HEK293 (cell line): ENCODE data around the gene SUFU.
A peak's percentile ranks its signal among the peaks of the same experiment; 100 is the strongest.

ENCODE experiments used
- CTCF ChIA-PET: fragments of 350-600 bp; formaldehyde crosslinking; extraction: SDS; loops from one replicate; lab custom pipeline; 2021; ENCODE audit warnings: antibody characterized with exemption; lab: Yijun Ruan, JAX
- POLR2A ChIA-PET: fragments of 300-600 bp; formaldehyde crosslinking; extraction: SDS; loops from one replicate; lab custom pipeline; 2020; ENCODE audit warnings: antibody characterized with exemption, inconsistent platforms; lab: Yijun Ruan, JAX
- H3K27ac ChIP-seq: fragments of 200-500 bp; sonication (Bioruptor generic); 2 replicates; pipeline ENCODE4 v1.5.1; 2014; ENCODE audit warnings: low read depth, low read length, control low read depth, inconsistent platforms; ENCODE audit errors: extremely low read depth
- H3K36me3 ChIP-seq, 2 experiments: fragments of 200-500 bp in 1 of 2; sonication (Bioruptor generic) in 1 of 2; 1 replicate in 1 of 2; 2 replicates in 1 of 2; pipeline ENCODE4 v1.5.1; 2014 to 2017; ENCODE audit warnings: inconsistent platforms in 2 of 2, low read length in 2 of 2; ENCODE audit not compliant: control insufficient read depth in 2 of 2, insufficient read depth in 1 of 2
- H3K4me1 ChIP-seq: fragments of 200-500 bp; sonication (Bioruptor generic); 2 replicates; pipeline ENCODE4 v1.5.1; 2014; ENCODE audit warnings: mild to moderate bottlenecking, low read length, inconsistent platforms; ENCODE audit not compliant: control insufficient read depth, insufficient read depth
- H3K4me3 ChIP-seq: 2 replicates; pipeline ENCODE4 v1.5.1; 2011; ENCODE audit warnings: low read depth, mild to moderate bottlenecking, control low read depth, low read length, moderate library complexity
- H3K9me3 ChIP-seq: fragments of 200-500 bp; sonication (Bioruptor generic); 2 replicates; pipeline ENCODE4 v1.5.1; 2014; ENCODE audit warnings: low read depth, low read length, inconsistent platforms; ENCODE audit not compliant: control insufficient read depth, insufficient read depth
- ATF2 ChIP-seq: fragments of 450-650 bp; formaldehyde crosslinking; IDR thresholded peaks from 2 replicates; pipeline ENCODE4 v1.5.1; 2016; ENCODE audit warnings: missing biosample characterization, missing genetic modification characterization, low read depth
- FEZF1 ChIP-seq: fragments of 450-650 bp; formaldehyde crosslinking; IDR thresholded peaks from 2 replicates; pipeline ENCODE4 v1.5.1; 2016; ENCODE audit warnings: missing biosample characterization, missing genetic modification characterization
- GLI4 ChIP-seq: fragments of 450-650 bp; formaldehyde crosslinking; IDR thresholded peaks from 2 replicates; pipeline ENCODE4 v1.5.1; 2016; ENCODE audit warnings: missing biosample characterization, missing genetic modification characterization
- KLF10 ChIP-seq: fragments of 450-650 bp; IDR thresholded peaks from 2 replicates; pipeline ENCODE4 v1.5.1; 2018; ENCODE audit warnings: missing biosample characterization, mild to moderate bottlenecking, missing genetic modification characterization
- MYNN ChIP-seq: fragments of 450-650 bp; formaldehyde crosslinking; IDR thresholded peaks from 2 replicates; pipeline ENCODE4 v1.5.1; 2016; ENCODE audit warnings: missing biosample characterization, missing genetic modification characterization, borderline replicate concordance
- OVOL3 ChIP-seq: fragments of 450-650 bp; formaldehyde crosslinking; IDR thresholded peaks from 2 replicates; pipeline ENCODE4 v1.5.1; 2016; ENCODE audit warnings: missing biosample characterization, missing genetic modification characterization
- PRDM6 ChIP-seq: fragments of 450-650 bp; formaldehyde crosslinking; IDR thresholded peaks from 2 replicates; pipeline ENCODE4 v1.5.1; 2017; ENCODE audit warnings: missing biosample characterization, missing genetic modification characterization
- SP3 ChIP-seq: fragments of 450-650 bp; formaldehyde crosslinking; IDR thresholded peaks from 2 replicates; pipeline ENCODE4 v1.5.1; 2016; ENCODE audit warnings: missing biosample characterization, missing genetic modification characterization
- ZNF114 ChIP-seq: fragments of 450-650 bp; formaldehyde crosslinking; IDR thresholded peaks from 2 replicates; pipeline ENCODE4 v1.5.0; 2017; ENCODE audit warnings: missing biosample characterization, missing genetic modification characterization
- ZNF121 ChIP-seq: fragments of 450-650 bp; formaldehyde crosslinking; IDR thresholded peaks from 2 replicates; pipeline ENCODE4 v1.5.1; 2016; ENCODE audit warnings: missing biosample characterization, missing genetic modification characterization
- ZNF214 ChIP-seq: fragments of 450-650 bp; formaldehyde crosslinking; IDR thresholded peaks from 2 replicates; pipeline ENCODE4 v1.5.1; 2017; ENCODE audit warnings: missing biosample characterization, mild to moderate bottlenecking, missing genetic modification characterization, borderline replicate concordance
- ZNF221 ChIP-seq: fragments of 450-650 bp; formaldehyde crosslinking; IDR thresholded peaks from 2 replicates; pipeline ENCODE4 v1.5.1; 2017; ENCODE audit warnings: missing biosample characterization, missing genetic modification characterization, borderline replicate concordance
- ZNF23 ChIP-seq: fragments of 450-650 bp; formaldehyde crosslinking; IDR thresholded peaks from 2 replicates; pipeline ENCODE4 v1.5.1; 2016; ENCODE audit warnings: missing biosample characterization, missing genetic modification characterization, borderline replicate concordance
- ZNF280C ChIP-seq: fragments of 450-650 bp; formaldehyde crosslinking; IDR thresholded peaks from 2 replicates; pipeline ENCODE4 v1.5.1; 2016; ENCODE audit warnings: missing biosample characterization, missing genetic modification characterization
- ZNF292 ChIP-seq: fragments of 450-650 bp; formaldehyde crosslinking; IDR thresholded peaks from 2 replicates; pipeline ENCODE4 v1.5.1; 2016; ENCODE audit warnings: low read depth, missing biosample characterization, missing genetic modification characterization, borderline replicate concordance
- ZNF449 ChIP-seq: fragments of 450-650 bp; formaldehyde crosslinking; IDR thresholded peaks from 2 replicates; pipeline ENCODE4 v1.5.1; 2017; ENCODE audit warnings: missing biosample characterization, mild to moderate bottlenecking, missing genetic modification characterization, moderate library complexity
- ZNF596 ChIP-seq: fragments of 450-650 bp; IDR thresholded peaks from 2 replicates; pipeline ENCODE4 v1.5.0; 2018; ENCODE audit warnings: missing biosample characterization, mild to moderate bottlenecking, missing genetic modification characterization, moderate library complexity
- ZNF76 ChIP-seq: fragments of 450-650 bp; formaldehyde crosslinking; IDR thresholded peaks from 2 replicates; pipeline ENCODE4; 2016; ENCODE audit warnings: low read depth, missing biosample characterization, missing genetic modification characterization, borderline replicate concordance
- ZNF768 ChIP-seq: fragments of 450-650 bp; formaldehyde crosslinking; IDR thresholded peaks from 2 replicates; pipeline ENCODE4 v1.5.1; 2018; ENCODE audit warnings: missing biosample characterization, mild to moderate bottlenecking, missing genetic modification characterization
- ZNF830 ChIP-seq: fragments of 450-650 bp; IDR thresholded peaks from 2 replicates; pipeline ENCODE4 v1.5.0; 2018; ENCODE audit warnings: missing biosample characterization, missing genetic modification characterization, low read depth, mild to moderate bottlenecking, moderate library complexity
- TF ChIP-seq, protein P1 (sequence below): fragments of 450-650 bp; formaldehyde crosslinking; IDR thresholded peaks from 2 replicates; pipeline ENCODE4 v1.5.1; 2016; ENCODE audit warnings: missing biosample characterization, missing genetic modification characterization

SUFU gene

GRCh38 chr10:102493771-102494170, 10.0 kb upstream of the SUFU start (continued):
- no peak for TF ChIP-seq ZNF449 (tag by site-specific recombination)

GRCh38 chr10:102497545-102497944, 6.2 kb upstream of the SUFU start:
- H3K9me3 ChIP-seq: no peaks in the 10 kb centered on the region
- CTCF ChIA-PET: interaction anchor here (0.7 to 2.3 kb wide), 4 partner anchors 11 to 359 kb away, joined by 3 to 9 read pairs (median 3); no protein-coding TSS in a partner anchor
- TF ChIP-seq ZNF830 (tag by site-specific recombination) (no peak), OVOL3 (tag by site-specific recombination) (no peak), ZNF596 (tag by site-specific recombination) (no peak), ZNF768 (no peak), ZNF292 (tag by site-specific recombination) (no peak), PRDM6 (tag by site-specific recombination) (no peak), ZNF121 (peak; percentile 62; the same call in 1 of the 2 replicates)
- TF ChIP-seq, all 188 proteins: peak for 1
- peaks cover 0 to under 1% of the 10 kb centered on the region in 2 experiments; a peak in 2 of 3 replicates for H3K36me3 ChIP-seq
- H3K4me1 ChIP-seq: peaks cover 7% of the 10 kb centered on the region
- H3K27ac ChIP-seq: no peak overlapping the region
- POLR2A ChIA-PET: no interaction called here
- H3K4me3 ChIP-seq: no peak overlapping the region

- H3K4me1 ChIP-seq: peaks cover 7% of the 10 kb centered on the region
- H3K9me3 ChIP-seq: no peaks in the 10 kb centered on the region
- no peak overlapping the region for H3K27ac ChIP-seq
- no peak overlapping the region for H3K4me3 ChIP-seq
- ChIA-PET CTCF (interaction anchor here (1.0 to 2.3 kb wide), 3 partner anchors 20 to 84 kb away, joined by 3 to 9 read pairs (median 5); no protein-coding TSS in a partner anchor), POLR2A (no interaction called here)
- no peaks in the 10 kb centered on the region; a peak in 1 of 3 replicates for H3K36me3 ChIP-seq
- no peak for TF ChIP-seq FEZF1 (tag by site-specific recombination)
- TF ChIP-seq ZNF221 (tag by site-specific recombination): no peak
- TF ChIP-seq KLF10 (tag by site-specific recombination): no peak
- no peak for TF ChIP-seq ZNF76 (tag by site-specific recombination)
- TF ChIP-seq, protein P1, sequence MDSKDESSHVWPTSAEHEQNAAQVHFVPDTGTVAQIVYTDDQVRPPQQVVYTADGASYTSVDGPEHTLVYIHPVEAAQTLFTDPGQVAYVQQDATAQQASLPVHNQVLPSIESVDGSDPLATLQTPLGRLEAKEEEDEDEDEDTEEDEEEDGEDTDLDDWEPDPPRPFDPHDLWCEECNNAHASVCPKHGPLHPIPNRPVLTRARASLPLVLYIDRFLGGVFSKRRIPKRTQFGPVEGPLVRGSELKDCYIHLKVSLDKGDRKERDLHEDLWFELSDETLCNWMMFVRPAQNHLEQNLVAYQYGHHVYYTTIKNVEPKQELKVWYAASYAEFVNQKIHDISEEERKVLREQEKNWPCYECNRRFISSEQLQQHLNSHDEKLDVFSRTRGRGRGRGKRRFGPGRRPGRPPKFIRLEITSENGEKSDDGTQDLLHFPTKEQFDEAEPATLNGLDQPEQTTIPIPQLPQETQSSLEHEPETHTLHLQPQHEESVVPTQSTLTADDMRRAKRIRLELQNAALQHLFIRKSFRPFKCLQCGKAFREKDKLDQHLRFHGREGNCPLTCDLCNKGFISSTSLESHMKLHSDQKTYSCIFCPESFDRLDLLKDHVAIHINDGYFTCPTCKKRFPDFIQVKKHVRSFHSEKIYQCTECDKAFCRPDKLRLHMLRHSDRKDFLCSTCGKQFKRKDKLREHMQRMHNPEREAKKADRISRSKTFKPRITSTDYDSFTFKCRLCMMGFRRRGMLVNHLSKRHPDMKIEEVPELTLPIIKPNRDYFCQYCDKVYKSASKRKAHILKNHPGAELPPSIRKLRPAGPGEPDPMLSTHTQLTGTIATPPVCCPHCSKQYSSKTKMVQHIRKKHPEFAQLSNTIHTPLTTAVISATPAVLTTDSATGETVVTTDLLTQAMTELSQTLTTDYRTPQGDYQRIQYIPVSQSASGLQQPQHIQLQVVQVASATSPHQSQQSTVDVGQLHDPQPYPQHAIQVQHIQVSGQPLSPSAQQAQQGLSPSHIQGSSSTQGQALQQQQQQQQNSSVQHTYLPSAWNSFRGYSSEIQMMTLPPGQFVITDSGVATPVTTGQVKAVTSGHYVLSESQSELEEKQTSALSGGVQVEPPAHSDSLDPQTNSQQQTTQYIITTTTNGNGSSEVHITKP: no peak
- TF ChIP-seq ATF2: no peak
- TF ChIP-seq ZNF23: no peak
- no peak for TF ChIP-seq ZNF280C (tag by site-specific recombination)
- no peak for TF ChIP-seq MYNN
- TF ChIP-seq GLI4: no peak
- no peak for TF ChIP-seq ZNF114 (tag by site-specific recombination)
- no peak for TF ChIP-seq SP3 (tag by site-specific recombination)
- TF ChIP-seq ZNF214 (tag by site-specific recombination): no peak
Observed at GRCh38 chr10:102499356-102499755, 4.4 kb upstream of the SUFU start.
